ENCODE results near the gene SLC44A1.

DNA sequence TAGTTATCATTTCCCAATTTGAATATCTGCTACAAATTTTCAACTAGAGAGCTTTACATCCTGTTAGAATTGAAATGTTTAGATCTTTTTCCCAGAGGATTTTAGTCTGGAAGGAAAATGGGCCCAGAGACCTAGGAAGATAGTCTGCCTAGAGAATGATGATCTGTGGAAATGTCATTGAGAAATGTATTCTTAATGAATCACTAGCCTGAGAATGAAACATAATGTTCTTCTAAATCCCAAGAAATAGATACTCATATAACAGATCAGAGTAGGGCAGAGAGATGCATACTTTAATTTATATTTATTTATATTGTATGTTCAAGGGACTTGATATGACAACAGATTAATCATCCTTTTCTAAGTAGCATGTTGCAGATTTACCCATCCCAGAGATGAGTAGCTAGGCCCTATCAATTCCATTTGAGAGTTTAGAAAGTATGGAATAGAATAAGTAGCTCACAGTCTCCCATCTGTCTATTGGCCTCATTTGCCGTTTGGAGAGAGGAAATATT is 25.1 kb upstream of the SLC44A1 start:
- TF ChIP-seq, protein P1, sequence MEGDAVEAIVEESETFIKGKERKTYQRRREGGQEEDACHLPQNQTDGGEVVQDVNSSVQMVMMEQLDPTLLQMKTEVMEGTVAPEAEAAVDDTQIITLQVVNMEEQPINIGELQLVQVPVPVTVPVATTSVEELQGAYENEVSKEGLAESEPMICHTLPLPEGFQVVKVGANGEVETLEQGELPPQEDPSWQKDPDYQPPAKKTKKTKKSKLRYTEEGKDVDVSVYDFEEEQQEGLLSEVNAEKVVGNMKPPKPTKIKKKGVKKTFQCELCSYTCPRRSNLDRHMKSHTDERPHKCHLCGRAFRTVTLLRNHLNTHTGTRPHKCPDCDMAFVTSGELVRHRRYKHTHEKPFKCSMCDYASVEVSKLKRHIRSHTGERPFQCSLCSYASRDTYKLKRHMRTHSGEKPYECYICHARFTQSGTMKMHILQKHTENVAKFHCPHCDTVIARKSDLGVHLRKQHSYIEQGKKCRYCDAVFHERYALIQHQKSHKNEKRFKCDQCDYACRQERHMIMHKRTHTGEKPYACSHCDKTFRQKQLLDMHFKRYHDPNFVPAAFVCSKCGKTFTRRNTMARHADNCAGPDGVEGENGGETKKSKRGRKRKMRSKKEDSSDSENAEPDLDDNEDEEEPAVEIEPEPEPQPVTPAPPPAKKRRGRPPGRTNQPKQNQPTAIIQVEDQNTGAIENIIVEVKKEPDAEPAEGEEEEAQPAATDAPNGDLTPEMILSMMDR (IDR thresholded peaks at IDR 0.05 in 2 of 3, conservative IDR thresholded peaks at IDR 0.05 in 1 of 3; ENCODE audit: control insufficient read depth in 2 of 3, extremely low read depth in 1 of 3, insufficient read depth in 1 of 3, low read depth in 3 of 3, low read length in 3 of 3), result no peak
- TF ChIP-seq ETV6 (conservative IDR thresholded peaks at IDR 0.05 in 1 of 2, IDR thresholded peaks at IDR 0.05 in 1 of 2; ENCODE audit: borderline replicate concordance in 1 of 2, low read depth in 1 of 2) (no peak), NFYB (IDR thresholded peaks at IDR 0.05; ENCODE audit: insufficient read depth, low read depth, low read length) (no peak), EP300 (IDR thresholded peaks at IDR 0.05; ENCODE audit: borderline replicate concordance in 1 of 2, control insufficient read depth in 1 of 2, low read depth in 2 of 2, low read length in 2 of 2) (no peak), POLR2AphosphoS5 (IDR thresholded peaks at IDR 0.05; ENCODE audit: low read length) (no peak), RELA (IDR thresholded peaks at IDR 0.05; ENCODE audit: borderline replicate concordance, partially characterized antibody) (no peak), RAD21 (IDR thresholded peaks at IDR 0.05; ENCODE audit: insufficient read depth, low read depth, low read length) (no peak), SMAD1 (IDR thresholded peaks at IDR 0.05; ENCODE audit: low read depth, partially characterized antibody) (no peak)
- TF ChIP-seq, protein P2, sequence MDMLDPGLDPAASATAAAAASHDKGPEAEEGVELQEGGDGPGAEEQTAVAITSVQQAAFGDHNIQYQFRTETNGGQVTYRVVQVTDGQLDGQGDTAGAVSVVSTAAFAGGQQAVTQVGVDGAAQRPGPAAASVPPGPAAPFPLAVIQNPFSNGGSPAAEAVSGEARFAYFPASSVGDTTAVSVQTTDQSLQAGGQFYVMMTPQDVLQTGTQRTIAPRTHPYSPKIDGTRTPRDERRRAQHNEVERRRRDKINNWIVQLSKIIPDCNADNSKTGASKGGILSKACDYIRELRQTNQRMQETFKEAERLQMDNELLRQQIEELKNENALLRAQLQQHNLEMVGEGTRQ (IDR thresholded peaks at IDR 0.05; ENCODE audit: borderline replicate concordance, low read depth, low read length), result no peak

All from GM12878 (cell line).